Activated CD4-positive, CD25-positive, alpha-beta regulatory T cell treated with anti-CD3 and anti-CD28 coated beads, Interleukin-2, amount 50 U/mL, for 16 hours (primary cell): Measurements from ENCODE around the gene NCMAP.
"Not testable (repeated sequence)": the region's sequence is repeated elsewhere in the genome, so short reads cannot be mapped to it uniquely, and the experiment has no call there.

Source experiments
- DNase-seq: peaks from one replicate; pipeline ENCODE4 v3.0.0-alpha.2; 2020; ENCODE audit warnings: low read depth, low spot score

NCMAP gene

DNA sequence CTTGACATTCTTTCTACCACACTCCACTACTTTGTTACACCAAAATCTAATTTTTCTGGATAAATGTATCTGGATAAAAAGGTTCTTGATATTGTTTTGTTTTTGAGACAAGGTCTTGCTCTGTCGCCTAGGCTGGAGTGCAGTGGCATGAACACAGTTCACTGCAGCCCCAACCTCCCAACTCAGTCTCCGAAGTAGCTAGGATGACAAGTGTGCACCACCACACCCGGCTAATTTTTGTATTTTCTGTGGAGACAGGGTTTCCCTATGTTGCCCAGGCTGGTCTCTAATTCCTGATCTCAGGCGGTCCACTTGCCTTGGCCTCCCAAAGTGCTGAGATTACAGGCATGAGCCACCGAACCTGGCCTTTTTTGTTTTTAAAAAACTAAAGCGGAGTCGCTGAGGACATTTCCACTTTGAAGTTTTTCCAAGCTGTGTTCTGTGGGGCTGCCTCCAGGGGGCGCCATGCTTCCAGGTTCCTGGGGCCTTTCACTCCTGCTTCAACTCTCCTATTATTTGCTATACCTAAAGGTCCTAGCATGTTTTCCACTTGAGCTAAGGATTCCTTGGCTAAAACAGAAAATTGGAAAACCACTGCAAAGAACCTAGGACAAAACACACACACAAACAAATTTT lies 14.1 kb upstream of the NCMAP start:
- DNase-seq: no peak

DNA sequence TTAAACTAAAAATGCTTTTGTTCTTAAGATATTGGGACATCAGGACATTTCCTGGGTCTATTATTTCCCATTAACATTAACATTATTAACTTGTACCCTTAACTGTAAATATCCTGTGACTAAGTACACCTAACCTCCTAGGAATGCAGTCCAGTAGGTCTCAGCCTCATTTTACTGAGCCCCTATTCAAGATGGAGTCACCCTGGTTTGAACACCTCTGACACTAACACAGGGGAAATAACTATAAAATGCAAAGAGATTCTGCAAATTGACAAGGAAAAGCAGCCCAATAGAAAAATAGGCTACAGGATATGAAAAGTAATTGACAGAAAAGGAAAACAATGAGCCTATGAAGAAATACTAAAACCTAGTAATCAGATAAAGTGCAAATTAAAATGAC lies 11.6 kb upstream of the NCMAP start:
- no peak for DNase-seq

- no peak for DNase-seq
These were observed 10.2 kb upstream of the NCMAP start for GRCh38 chr1:24545662-24546061.

GRCh38 chr1:24547195-24547594 lies 8.7 kb upstream of the NCMAP start:
- no peak for DNase-seq

DNA sequence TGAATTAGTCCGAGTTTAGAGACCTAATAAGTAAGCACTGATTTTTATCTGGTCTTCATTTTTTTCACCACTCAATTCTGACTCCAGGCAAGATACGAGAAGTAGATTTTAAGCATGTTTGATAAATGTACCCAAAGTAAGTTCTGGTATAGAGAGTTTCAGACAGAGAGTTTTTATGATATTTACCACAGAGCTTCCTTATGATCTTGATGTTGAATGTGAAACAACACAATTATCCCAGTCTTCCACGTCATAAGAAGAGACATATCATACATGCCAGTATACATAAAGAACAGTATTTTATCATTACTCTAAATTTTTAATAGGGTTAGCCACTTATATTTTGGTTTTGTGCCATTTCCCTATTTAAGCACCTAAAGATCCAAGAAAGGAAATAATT lies 7.8 kb upstream of the NCMAP start:
- no peak for DNase-seq

- DNase-seq: not testable (repeated sequence)
These were observed 6.7 kb upstream of the NCMAP start for GRCh38 chr1:24549210-24549609.

GRCh38 chr1:24551290-24551959 lies 4.5 kb upstream of the NCMAP start:
- DNase-seq: no peak

- DNase-seq: no peak
These were observed 3.8 kb upstream of the NCMAP start for GRCh38 chr1:24551960-24552571.

DNA sequence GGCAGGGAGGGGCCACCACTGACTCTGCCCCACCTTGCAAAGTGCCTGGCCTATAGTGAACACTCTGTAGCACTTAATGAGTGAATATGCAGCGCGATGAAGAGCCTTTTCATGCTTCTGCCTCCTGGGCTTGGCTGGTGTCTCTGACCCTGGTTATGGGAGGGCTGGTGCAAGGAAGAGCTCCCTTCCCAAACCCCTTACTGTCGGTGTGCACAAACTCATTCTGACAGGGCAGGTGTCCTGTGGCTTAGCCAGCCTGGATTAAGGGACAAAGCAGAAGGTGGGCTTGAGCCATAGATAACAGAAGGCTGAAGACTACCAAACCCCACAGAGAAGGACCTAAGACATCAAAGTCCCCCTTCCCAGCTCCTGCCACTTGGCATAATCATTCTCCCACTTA lies 2.0 kb upstream of the NCMAP start:
- DNase-seq: no peak

DNA sequence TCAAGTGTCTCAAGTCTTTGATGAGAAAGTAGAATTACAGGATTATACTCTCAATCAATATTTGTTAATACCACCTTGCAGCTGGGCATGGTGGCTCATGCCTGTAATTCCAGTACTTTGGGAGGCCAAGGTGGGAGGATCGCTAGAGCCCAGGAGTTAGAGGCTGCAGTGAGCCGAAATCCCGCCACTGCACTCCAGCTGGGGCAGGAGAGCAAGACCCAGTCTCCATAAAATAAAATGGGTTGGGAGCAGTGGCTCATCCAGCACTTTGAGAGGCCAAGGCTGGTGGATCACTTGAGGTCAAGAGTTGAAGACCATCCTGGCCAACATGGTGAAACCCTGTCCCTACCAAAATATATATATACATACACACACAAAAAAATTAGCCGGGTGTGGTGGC lies 1.2 kb upstream of the NCMAP start:
- no peak for DNase-seq

DNA sequence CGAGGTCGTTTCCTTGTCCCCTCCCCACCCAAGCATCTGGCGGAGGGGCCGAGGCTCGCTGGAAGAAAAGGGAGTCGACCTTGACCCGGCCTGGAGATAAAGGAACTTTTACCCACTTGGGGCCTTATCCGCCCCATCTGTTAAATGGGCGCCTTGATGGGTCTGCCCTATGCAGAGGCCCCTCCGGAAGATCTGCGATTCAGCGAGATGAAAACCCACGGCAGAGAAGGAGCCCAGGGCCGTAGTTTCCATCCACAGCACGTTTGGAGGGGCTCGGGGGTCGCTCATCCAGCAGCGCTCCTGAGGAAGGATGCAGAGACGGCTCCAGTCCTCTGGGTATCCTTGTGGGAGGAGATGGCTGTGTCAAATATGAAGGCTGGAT lies 518 bp downstream of the NCMAP start:
- no peak for DNase-seq

DNA sequence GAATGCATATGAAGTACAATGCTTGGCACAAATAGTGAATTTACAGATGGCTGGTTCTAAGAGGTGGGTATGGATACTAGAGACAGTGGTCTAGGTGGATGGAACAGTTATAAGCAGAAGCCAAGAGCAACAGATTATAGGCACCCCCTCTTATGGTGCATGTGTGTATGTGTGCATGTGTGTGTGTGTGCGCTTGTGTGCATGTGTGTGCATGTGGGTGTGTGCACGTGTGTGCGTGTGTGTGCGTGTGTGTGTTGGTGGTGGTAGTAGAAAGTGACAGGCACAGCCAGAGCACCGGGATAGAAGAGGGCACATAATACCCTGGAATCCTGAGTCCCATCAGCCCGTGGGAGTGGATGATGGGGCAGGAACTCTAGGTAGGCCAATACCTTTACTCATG lies 1.3 kb downstream of the NCMAP start:
- DNase-seq: no peak

DNA sequence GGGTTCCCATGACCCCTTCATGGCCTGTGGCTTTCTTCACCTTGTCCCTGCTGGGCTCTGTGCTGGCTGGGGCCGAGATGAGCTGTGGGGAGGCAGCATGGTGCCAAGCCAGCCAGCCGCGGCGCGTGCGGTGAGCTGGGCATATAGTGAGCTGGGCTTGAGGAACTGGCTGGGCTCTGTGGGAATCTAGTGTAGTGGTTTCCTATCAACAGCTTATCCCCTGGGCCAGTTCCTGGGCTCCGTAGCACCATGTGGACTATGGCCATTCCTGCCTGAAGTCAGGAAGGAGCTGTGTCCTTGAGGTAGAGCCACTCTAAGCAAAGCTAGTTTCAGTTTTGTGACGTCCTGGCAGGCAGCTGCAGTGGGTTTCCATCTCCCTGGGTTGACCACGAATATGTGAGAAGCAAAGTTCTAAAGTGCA lies 1.8 kb downstream of the NCMAP start:
- DNase-seq: no peak

GRCh38 chr1:24558455-24558854 lies 2.6 kb downstream of the NCMAP start:
- DNase-seq: no peak

DNA sequence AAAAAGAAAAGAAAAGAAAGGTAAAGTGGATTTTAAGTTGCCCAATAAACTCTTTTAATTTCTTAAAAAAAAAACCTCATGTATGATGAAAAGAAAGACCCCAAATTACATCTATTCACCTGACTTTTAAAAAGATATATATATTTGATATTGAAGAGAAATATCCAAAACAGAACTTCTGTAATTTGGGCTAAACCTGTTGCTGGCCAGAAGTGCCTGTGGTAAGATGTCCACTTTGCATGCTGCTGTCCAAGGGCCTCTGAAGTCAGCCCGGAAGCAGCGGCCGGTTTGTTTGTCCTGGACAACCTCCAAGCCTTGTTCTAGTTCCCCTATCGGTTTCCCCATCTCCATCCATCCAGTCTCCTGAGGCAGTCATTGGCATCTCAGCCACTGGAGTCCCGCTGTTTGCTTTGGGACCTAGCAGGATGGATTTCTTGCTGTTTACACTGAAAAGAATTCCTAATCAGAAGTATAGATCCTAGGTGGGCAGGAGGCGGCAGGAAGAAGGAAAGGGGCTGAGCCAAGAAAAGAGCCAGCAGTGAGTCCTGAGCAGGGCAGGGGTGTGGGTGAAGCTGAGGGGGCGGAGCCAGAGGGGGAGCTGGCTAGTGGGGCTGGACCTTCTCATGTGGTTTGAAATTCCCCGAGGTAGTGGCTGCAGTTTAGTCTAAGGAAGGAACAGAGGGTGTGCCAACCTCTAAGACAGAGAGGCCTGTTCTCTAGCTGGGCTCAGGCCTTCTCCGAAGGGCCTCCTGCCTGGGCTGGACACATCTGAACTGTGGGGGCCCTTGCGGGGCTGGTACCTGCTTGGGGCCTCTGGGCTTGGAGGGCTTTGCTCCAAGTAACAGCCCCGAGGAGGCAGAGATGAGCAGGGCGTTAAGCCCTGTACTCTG lies 3.3 kb downstream of the NCMAP start:
- no peak for DNase-seq

DNA sequence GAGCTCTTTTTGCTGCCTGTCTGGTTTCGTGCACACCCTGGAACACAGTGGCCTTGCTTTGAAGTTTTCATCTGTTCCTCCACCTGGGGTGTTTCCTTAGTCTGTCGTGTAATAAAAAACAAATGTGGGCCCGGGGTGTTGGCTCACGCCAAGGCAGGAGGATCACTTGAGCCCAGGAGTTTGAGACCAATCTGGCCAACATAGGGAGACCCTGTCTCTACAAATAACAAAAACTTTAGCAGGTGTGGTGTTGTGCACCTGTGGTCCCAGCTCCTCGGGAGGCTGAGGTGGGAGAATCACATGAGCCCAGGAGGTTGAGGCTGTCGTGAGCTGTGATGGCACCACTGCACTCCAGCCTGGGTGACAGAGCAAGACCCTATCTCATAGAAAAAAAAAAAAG lies 4.5 kb downstream of the NCMAP start:
- no peak for DNase-seq

- no peak for DNase-seq
These were observed 6.7 kb downstream of the NCMAP start for GRCh38 chr1:24562625-24563024.

GRCh38 chr1:24564695-24565094 lies 8.8 kb downstream of the NCMAP start:
- DNase-seq: no peak

GRCh38 chr1:24566236-24566867 lies 10.5 kb downstream of the NCMAP start:
- no peak for DNase-seq

DNA sequence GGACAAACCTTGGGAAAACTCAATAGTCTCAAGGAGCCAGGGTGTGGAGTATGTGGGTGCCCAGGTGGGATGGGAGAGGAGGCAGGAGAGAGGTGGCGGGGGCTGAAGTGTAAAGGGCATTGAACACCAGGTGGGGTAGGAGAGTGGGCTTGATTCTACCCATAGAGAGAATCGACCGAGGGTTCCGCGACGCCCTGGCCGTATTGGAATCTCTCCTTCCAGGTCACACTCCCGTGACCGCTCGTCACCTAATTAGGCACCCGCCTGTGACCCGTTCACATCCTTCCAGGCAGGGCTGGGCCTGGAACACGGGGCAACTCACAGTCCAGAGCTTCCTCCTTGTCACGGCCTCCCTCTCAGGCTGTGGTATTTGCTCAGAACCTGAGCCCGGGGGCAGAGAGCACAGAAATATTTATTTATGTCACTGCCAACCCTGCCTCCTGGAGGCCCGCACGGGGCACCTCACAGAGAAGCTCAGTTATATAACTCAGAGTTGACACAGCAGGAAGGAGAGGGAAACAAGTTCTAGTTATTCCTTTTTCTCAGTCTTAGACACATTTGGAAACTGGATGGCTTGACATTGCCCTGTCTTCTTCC lies 12.0 kb downstream of the NCMAP start:
- no peak for DNase-seq

- no peak for DNase-seq
These were observed 12.6 kb downstream of the NCMAP start for GRCh38 chr1:24568475-24568874.
